MM.1S (cell line): ENCODE measurements around the gene UNK.

Experiments used
- DNase-seq: peaks from one replicate; pipeline ENCODE4 v3.0.0-alpha.2; 2015
- H2AFZ ChIP-seq: fragments of 300-600 bp; sonication (generic); 2 replicates; pipeline ENCODE4 v1.6.0; 2016; ENCODE audit warnings: antibody characterized with exemption, low read length
- H3F3A ChIP-seq: fragments of 300-600 bp; sonication (generic); 2 replicates; pipeline ENCODE4 v1.6.1; 2016; ENCODE audit warnings: mild to moderate bottlenecking, antibody characterized with exemption, low read length, moderate library complexity, mixed read lengths; ENCODE audit not compliant: insufficient read depth
- H3K27ac ChIP-seq: fragments of 300-600 bp; sonication (generic); 2 replicates; pipeline ENCODE4 v1.5.1; 2016; ENCODE audit warnings: mild to moderate bottlenecking, low read length
- H3K27me3 ChIP-seq: fragments of 300-600 bp; sonication (generic); replicated peaks from 2 replicates; pipeline ENCODE4 v1.6.0; 2016; ENCODE audit warnings: low read length; ENCODE audit not compliant: insufficient read depth
- H3K36me3 ChIP-seq: fragments of 300-600 bp; sonication (generic); replicated peaks from 2 replicates; pipeline ENCODE4 v1.6.1; 2016; ENCODE audit warnings: mild to moderate bottlenecking, low read length, mixed read lengths; ENCODE audit not compliant: insufficient read depth
- H3K4me1 ChIP-seq: fragments of 300-600 bp; sonication (generic); 2 replicates; pipeline ENCODE4 v1.6.1; 2016; ENCODE audit warnings: low read length, mixed read lengths
- H3K4me2 ChIP-seq: fragments of 300-600 bp; sonication (generic); 2 replicates; pipeline ENCODE4 v1.6.0; 2016; ENCODE audit warnings: low read depth, low read length
- H3K4me3 ChIP-seq: fragments of 300-600 bp; sonication (generic); 2 replicates; pipeline ENCODE4 v1.5.1; 2016; ENCODE audit warnings: low read length, mixed read lengths
- H3K79me2 ChIP-seq: fragments of 300-600 bp; sonication (generic); 2 replicates; pipeline ENCODE4 v1.6.1; 2016; ENCODE audit warnings: mixed run types, low read length, mixed read lengths
- H3K9ac ChIP-seq: fragments of 300-600 bp; sonication (generic); 2 replicates; pipeline ENCODE4 v1.6.1; 2016; ENCODE audit warnings: low read length, mixed read lengths
- H3K9me2 ChIP-seq: fragments of 300-600 bp; sonication (generic); replicated peaks from 2 replicates; pipeline ENCODE4 v1.6.1; 2016; ENCODE audit warnings: mild to moderate bottlenecking, low read length, mixed read lengths; ENCODE audit not compliant: insufficient read depth
- H3K9me3 ChIP-seq: fragments of 300-600 bp; sonication (generic); replicated peaks from 2 replicates; pipeline ENCODE4 v1.6.1; 2016; ENCODE audit warnings: mild to moderate bottlenecking, low read length, mixed read lengths; ENCODE audit not compliant: insufficient read depth
- H4K20me1 ChIP-seq: fragments of 300-600 bp; sonication (generic); 2 replicates; pipeline ENCODE4 v1.6.1; 2016; ENCODE audit warnings: mild to moderate bottlenecking, low read length, moderate library complexity, mixed read lengths; ENCODE audit not compliant: insufficient read depth
- EZH2 ChIP-seq: fragments of 300-600 bp; sonication (generic); optimal IDR thresholded peaks from 2 replicates; pipeline ENCODE3; 2017; ENCODE audit warnings: low read depth, mild to moderate bottlenecking, antibody characterized with exemption, low read length, mixed read lengths
- EZH2phosphoT487 ChIP-seq: fragments of 300-600 bp; sonication (generic); IDR thresholded peaks from 2 replicates; pipeline ENCODE4 v1.6.1; 2018; ENCODE audit warnings: antibody characterized with exemption, low read length
- TF ChIP-seq, protein P1 (sequence below): fragments of 300-600 bp; sonication (generic); IDR thresholded peaks from 2 replicates; pipeline ENCODE4 v1.5.1; 2016; ENCODE audit warnings: antibody characterized with exemption, low read length, mixed read lengths

The UNK gene

DNA sequence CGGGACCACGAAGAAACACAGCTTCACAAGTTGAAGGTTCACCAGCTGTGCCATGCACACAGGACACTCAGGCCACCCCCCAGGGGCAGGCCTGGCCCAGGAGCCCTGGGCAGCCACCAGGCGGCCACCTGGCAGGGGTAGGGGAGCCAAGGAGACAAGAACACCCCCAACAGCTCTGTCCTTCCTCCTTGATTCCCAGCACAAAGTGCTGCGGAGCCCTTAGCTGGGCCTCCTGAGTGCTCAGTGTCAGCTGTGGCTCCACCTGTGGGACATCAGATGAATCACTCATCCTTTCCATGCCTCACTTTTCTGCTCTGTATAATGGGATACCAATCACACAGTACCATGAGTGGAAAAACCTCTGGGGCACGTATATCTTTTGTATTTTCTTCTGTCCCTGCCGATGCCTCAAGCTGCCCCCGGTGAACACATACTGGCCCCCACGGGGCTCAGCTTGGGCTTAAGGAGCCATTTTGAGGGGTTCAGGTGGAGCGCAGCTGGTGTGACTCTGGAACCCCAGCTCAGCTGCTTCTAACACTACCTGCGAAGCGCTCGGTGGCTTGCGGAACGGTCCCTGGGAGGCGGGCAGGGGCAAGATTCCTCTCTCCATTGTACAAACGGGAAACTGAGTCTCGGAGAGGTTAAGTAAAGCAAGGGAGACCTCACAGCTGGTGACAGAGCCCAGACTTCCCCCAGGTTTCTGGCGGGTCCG lies 31.6 kb upstream of the UNK start:
- Histone ChIP-seq H3K4me3 (peak overlapping the region; percentile 74), H3K9me3 (no peaks in the 10 kb centered on the region), H2AFZ (peak overlapping the region; percentile 94)

DNA sequence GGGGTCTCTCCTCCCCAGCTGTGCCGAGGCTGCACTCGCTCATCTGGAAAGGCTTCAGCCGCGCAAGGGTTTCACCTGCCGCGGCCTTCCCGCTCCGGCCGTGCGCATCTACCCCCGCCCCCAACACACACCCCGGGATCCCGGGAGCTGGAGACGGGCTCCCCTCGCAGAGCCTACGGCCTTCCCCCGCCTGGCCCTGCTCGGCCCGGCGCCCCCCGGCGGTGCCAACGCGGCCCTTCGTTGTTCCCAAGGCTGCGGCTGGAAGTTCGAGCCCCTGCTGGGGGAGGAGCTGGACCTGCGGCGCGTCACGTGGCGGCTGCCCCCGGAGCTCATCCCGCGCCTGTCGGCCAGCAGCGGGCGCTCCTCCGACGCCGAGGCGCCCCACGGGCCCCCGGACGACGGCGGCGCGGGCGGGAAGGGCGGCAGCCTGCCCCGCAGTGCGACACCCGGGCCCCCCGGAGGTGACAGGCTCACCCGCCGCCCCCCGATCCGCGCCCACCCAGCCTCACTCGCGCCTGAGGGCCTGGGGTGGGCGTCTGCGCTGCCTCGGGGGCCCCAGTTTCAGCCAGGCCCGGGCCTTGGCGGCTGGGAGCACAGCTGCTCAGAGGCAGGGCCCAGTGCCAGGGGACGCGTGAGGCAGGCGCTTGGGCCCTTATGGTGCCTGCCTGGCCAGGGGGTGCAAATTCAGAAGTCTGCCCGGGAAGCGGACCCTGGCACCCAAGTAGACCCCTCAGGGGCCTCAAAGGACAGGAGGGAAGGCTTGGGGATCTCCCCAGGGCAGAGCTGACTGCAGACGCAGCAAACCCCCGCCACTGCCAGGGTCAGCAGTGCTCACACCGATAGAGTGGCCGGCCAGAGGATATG lies 30.9 kb upstream of the UNK start:
- H2AFZ ChIP-seq: peak overlapping the region; percentile 94

More for the DNA sequence above, 31.6 kb upstream of the UNK start:
- Histone ChIP-seq H3F3A (no peaks in the 10 kb centered on the region), H3K27me3 (no peaks in the 10 kb centered on the region), H3K4me1 (peaks cover 6% of the 10 kb centered on the region), H4K20me1 (no peaks in the 10 kb centered on the region), H3K4me2 (peak overlapping the region; percentile 94), H3K9ac (peak overlapping the region; percentile 83), H3K79me2 (no peaks in the 10 kb centered on the region), H3K9me2 (no peaks in the 10 kb centered on the region), H3K36me3 (no peaks in the 10 kb centered on the region), H3K27ac (no peak overlapping the region)
- TF ChIP-seq EZH2: no peak
- TF ChIP-seq, protein P1, sequence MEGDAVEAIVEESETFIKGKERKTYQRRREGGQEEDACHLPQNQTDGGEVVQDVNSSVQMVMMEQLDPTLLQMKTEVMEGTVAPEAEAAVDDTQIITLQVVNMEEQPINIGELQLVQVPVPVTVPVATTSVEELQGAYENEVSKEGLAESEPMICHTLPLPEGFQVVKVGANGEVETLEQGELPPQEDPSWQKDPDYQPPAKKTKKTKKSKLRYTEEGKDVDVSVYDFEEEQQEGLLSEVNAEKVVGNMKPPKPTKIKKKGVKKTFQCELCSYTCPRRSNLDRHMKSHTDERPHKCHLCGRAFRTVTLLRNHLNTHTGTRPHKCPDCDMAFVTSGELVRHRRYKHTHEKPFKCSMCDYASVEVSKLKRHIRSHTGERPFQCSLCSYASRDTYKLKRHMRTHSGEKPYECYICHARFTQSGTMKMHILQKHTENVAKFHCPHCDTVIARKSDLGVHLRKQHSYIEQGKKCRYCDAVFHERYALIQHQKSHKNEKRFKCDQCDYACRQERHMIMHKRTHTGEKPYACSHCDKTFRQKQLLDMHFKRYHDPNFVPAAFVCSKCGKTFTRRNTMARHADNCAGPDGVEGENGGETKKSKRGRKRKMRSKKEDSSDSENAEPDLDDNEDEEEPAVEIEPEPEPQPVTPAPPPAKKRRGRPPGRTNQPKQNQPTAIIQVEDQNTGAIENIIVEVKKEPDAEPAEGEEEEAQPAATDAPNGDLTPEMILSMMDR: peak; percentile 20
- no peak for TF ChIP-seq EZH2phosphoT487
- no peak for DNase-seq

DNA sequence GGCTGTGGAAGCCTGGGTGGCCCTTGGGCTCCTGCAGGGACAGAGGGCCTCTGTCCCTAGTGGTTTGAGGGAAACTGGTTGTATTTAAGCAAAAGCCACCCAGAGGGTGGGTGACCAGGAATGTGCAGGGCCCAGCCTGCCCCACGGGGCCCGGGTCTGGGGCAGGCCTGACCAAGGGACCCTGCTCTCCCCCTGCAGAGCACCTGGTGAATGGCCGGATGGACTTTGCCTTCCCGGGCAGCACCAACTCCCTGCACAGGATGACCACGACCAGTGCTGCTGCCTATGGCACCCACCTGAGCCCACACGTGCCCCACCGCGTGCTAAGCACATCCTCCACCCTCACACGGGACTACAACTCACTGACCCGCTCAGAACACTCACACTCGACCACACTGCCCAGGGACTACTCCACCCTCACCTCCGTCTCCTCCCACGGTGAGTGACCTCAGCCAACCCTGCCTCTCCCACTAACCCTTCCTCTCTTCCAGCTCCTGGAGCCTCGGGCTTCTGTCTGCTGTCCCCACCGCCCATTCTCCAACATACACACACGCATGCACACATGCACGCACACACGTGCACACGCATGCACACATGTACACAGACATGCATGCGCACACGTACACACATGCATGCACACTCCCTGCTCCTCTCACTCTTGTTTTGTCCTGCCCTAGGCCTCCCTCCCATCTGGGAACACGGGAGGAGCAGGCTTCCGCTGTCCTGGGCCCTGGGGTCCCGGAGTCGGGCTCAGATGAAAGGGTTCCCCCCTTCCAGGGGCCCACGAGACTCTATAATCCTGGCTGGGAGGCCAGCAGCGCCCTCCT lies 30.0 kb upstream of the UNK start:
- Histone ChIP-seq H3K27me3 (no peaks in the 10 kb centered on the region), H3F3A (no peaks in the 10 kb centered on the region), H3K4me3 (0 out of 2 replicates have a peak overlapping the region, but pooled peaks have one; percentile 20), H3K9me3 (no peaks in the 10 kb centered on the region), H3K9me2 (no peaks in the 10 kb centered on the region), H3K4me2 (peak overlapping the region; percentile 86), H2AFZ (peak overlapping the region; percentile 75), H4K20me1 (no peaks in the 10 kb centered on the region), H3K79me2 (no peaks in the 10 kb centered on the region), H3K36me3 (no peaks in the 10 kb centered on the region), H3K9ac (peak overlapping the region; percentile 83), H3K27ac (no peak overlapping the region), H3K4me1 (peaks cover 6% of the 10 kb centered on the region)
- DNase-seq: no peak
- TF ChIP-seq, protein P1: no peak
- TF ChIP-seq EZH2phosphoT487 (no peak), EZH2 (no peak)

More for the DNA sequence above, 30.9 kb upstream of the UNK start:
- Histone ChIP-seq H3F3A (no peaks in the 10 kb centered on the region), H3K27ac (no peak overlapping the region), H4K20me1 (no peaks in the 10 kb centered on the region), H3K9ac (peak overlapping the region; percentile 83), H3K27me3 (no peaks in the 10 kb centered on the region), H3K79me2 (no peaks in the 10 kb centered on the region), H3K4me3 (peak overlapping the region; percentile 74), H3K9me3 (no peaks in the 10 kb centered on the region), H3K9me2 (no peaks in the 10 kb centered on the region), H3K4me2 (peak overlapping the region; percentile 94), H3K36me3 (no peaks in the 10 kb centered on the region), H3K4me1 (peaks cover 6% of the 10 kb centered on the region)
- no peak for TF ChIP-seq EZH2phosphoT487
- TF ChIP-seq, protein P1: peak; percentile 55
- TF ChIP-seq EZH2: no peak
- peak; percentile 82 for DNase-seq
